H4 (cell line): Measurements from ENCODE around the gene GNAQ. TPM values are rescaled to one million over a fixed set of nuclear protein-coding genes. Genes with fewer than 3 reads are reported as not detected.
"Not testable (repeated sequence)": the region's sequence is repeated elsewhere in the genome, so short reads cannot be mapped to it uniquely, and the experiment has no call there.

Experiments used
- DNase-seq: peaks from one replicate; pipeline ENCODE4 v3.0.0-alpha.2; 2015; ENCODE audit warnings: low spot score
- total RNA-seq: library from RNA; depleted of rRNA; stranded (reverse); fragments of >200 nt; shearing (Covaris generic); gene quantifications from 2 replicates; pipeline ENCODE4 v1.2.3, GENCODE V29; 2014

Gene GNAQ
- total RNA-seq, 1 experiment from 2014 or later, result 20.6 TPM

DNA sequence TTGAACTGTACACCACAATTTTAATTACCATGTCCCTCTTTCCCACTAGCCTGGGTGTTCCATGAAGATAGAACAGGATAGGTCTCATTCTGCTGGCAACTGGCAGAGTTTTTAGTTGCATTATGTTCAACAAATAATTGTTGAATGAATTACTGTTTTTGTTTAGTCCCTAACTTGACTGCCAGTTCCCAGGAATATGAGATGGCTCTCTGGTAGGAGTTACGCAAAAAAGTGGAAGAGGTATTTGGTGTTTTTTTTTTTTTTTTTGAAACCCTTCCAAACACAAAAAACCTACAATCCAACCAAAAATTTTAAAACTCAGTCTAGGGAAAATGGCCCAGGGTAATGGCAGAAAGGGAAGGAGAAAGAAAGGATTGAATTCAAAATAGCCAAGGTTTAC is 153.6 kb downstream of the GNAQ start:
- DNase-seq, result no peak

DNA sequence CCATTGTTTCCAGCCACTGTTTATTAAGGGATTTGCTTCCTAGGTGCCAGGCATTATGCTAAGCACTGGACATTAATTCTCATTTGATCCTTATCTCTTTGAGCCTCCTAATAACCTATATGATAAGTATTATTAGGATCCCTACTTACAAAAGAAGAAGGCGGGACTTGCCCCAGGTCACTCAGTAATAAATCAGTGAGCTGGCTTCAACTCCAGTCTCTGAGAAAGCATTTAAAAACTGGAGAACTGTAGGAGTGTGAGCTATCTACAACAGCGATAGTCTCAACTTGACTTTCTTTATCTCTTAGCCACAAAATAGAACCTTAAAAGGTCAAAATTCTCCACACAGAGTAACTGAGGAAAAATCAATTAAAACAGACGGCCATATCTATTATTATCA is 155.0 kb downstream of the GNAQ start:
- no peak for DNase-seq

DNA sequence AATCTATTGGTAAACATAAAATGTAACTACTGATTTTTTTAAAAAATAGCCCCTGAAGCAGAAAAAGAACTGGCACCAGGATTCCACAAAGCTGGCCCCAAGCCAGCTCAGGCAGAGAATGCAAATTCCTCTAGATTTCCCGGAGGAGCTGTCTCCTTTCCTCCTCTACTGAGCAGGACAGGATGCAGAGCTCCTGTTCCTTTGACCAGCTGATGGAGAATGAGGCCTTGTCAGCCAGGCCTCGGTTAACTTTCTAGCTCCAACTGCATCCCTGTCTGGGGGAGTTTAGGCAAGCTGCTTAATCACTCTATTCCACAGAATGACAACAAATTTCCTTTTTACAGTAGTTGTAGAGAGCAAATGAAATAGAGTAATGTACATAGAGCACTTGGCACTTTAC is 155.5 kb downstream of the GNAQ start:
- no peak for DNase-seq

DNA sequence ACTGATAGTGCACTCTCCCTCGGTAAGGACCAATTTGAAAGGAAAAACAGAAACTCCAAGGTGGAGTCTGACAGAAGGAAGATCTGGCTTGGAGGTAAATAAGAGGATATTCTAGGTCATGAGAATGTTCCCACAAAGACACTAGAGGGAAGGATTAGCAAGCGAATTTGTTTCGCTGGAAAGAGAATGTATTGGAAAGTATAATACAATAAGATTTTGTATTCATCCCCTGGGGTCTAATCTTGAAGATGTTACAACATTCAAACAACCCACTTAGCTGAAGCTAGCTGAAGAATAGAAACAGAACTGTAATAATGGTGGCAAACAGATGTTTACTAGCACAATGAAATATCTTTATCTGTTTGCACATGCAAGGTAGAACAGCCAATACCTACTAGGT is 158.7 kb downstream of the GNAQ start:
- no peak for DNase-seq

DNA sequence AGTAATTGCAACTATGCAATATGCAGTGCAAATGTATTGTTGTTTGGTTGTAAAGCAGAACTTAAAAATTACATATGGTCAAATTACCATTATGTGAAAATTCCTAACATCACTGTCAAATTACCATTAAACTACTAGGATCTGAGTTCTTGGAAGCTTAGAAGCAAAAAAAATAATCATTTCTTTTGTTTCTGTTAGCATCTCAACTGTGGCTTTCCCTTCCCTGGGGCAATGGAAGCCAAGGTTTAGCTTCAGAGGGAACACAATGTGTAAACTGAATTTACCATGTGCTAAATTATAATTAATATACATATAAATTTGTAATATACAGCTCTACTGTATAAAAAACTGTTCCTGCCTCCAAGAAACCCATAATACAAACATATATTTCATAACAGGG is 159.4 kb downstream of the GNAQ start:
- no peak for DNase-seq

DNA sequence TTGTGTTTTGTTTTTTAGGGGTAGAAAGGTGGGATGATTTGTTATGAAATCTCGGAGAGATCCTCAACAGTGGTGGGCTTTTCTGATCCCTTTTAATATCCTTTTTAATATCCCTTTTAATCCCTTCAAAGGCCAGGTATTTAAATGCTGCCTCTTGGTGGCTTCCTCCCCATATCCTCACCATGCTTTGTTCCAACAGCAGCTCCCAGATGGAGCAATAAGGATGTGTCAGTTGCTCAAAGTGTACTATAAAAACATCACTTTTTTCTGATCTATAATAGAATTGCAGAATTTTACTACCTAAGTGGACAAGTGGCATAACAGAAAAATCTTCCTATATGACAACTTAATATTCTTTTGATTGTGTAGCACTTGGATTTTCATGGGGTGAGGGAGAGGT is 160.1 kb downstream of the GNAQ start:
- no peak for DNase-seq

DNA sequence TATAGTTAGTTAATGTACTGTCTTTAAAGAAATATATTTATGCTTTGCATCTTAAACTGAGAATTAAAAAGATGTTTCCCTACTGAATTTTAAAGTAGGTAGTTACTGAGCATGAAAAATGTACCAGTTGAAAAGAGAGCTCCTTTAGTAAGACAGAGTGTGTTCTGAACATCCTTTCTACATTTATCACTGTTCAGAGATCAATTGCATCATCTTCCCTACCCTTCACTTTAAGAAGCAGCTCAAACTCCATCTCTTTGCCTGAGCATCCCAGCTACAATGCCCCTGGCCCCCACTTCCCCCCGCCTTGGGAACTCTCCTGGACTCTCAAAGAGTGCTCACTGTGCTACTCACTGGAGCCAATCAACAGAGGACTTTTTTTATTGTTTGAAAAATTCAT is 164.7 kb downstream of the GNAQ start:
- no peak for DNase-seq

DNA sequence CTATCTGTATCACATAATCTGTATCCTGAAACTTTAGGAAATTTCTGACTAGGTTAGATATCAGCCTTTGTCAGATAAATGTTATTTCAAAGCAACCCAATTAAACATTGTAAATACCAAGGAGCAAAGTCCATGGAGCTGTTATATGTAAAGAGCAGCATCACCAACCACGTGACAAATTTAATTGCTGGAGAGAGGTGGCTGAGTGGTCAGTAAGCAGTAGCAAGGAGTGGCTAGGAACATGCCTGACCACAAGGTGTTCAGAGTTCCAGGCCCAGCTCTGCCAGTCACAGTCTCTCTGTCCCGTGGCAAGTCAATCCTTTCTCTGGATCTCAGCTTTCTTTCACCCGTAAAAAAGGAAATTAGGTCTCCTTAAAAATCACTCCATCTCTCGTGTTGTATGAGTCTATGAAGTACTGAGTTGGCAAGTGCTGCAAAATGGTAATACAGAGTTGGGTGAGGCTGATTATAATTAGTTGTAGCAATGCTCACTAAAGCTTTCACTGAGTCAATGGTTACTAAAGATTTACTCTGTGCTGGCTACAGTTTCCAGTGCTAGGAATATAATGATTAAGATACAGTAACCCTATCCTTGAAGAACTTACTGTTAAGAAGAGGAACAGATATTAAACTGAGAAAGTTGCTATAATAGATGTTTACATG is 166.1 kb downstream of the GNAQ start:
- DNase-seq, result no peak

DNA sequence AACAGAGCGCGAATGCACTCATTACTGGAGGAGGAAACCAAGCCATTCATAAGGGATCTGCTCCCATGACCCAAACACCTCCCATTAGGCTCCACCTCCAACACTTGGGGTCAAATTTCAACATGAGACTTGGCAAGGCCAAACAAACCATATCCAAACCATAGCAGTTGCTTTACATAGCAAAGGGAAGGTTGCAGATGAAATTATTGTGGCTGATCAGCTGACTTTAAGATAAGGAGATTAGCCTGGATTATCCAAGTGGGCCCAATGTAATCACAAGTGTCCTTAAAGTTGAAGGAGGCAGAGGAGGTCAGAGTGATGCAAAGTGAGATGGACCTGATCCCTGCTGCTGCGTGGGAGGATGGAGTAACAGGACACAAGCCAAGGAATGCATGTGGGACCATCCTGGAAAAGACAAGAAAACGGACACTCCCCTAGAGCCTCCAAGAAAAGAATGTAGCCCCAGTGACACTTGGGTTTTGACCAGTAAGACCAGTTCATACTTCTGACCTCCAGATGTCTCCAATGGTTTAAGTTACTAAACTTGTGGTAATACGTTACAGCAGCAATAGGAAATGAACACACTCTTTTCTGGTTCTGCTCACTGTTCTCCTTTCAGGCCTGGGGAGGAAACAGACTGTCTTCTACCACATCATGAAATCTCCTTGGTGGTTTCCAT is 167.3 kb downstream of the GNAQ start:
- DNase-seq, result no peak

DNA sequence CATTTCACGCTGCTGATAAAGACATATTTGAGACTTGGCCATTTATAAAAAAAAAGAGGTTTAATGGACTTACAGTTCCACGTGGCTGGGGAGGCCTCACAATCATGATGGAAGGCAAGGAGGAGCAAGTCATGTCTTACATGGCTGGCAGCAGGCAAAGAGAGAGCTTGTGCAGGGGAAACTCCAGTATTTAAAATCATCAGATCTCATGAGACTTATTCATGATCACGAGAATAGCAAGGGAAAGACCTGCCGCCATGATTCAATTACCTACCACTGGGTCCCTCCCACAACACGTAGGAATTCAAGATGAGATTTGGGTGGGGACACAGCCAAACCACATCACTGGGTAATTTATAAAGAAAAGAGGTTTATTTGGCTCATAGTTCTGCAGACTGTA is 168.0 kb downstream of the GNAQ start:
- not testable (repeated sequence) for DNase-seq

DNA sequence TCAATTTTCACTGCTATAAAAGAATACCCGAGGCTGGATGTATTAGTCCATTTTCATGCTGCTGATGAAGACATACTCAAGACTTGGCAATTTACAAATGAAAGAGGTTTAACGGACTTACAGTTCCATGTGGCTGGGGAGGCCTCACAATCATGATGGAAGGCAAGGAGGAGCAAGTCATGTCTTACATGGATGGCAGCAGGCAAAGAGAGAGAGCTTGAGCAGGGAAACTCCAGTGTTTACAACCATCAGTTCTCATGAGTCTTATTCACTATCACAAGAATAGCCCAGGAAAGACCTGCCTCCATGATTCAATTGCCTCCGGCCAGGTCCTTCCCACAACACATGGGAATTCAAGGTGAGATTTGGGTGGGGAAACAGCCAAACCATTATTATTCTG is 170.7 kb downstream of the GNAQ start:
- not testable (repeated sequence) for DNase-seq

DNA sequence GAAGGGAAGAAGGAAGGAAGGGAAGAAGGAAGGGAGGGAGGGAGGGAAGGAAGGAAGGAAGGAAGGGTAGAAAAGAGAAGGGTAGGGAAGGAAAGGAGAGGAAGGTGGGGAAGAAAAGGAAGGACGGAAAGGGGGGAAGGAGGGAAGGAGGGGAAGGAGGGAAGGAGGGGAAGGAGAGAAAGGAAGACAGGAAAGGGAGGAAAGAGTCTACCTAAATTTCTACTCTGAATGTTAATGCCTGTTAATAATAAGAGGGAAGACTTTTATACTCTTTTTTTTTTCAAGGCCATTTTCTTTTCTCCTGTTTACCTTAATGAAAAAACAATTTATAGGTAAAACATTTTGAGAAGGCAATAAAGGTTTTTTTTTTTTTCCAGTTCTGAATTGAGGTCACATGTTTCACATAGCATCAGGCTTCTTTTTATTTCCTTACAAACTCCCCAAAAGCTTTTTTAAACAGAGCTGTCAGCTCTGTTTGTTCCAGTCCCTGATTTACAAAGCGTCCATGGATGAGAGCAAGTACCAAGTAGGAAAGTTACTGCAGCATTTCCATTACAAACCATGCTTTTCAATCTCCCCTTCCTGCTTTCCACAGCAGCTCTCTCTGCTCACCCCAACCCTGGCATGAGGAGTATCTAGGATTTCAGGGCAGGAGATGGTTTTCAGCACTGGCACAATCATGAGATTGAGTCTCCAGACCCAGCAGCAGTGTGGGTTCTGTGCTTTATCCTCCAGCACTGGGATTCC is 173.9 kb downstream of the GNAQ start:
- no peak for DNase-seq

DNA sequence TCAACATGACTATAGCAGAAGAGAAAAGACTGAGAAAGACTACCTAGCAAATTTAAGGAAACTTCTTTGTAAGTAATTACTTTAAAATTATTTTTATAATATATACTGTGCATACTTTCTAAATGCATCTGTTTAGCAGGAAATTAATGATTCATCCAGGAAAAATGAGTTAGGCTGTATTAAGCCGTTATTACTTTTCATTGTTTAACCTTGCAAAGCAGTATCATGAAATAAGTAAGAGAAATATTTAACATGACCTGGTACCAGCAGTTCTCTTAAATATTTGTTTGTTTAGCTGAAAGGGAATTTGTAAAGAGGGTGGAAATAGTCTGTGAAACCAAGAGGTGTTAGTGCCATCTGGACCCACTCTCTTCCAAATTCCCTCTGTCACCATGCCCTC is 175.0 kb downstream of the GNAQ start:
- DNase-seq, result no peak

DNA sequence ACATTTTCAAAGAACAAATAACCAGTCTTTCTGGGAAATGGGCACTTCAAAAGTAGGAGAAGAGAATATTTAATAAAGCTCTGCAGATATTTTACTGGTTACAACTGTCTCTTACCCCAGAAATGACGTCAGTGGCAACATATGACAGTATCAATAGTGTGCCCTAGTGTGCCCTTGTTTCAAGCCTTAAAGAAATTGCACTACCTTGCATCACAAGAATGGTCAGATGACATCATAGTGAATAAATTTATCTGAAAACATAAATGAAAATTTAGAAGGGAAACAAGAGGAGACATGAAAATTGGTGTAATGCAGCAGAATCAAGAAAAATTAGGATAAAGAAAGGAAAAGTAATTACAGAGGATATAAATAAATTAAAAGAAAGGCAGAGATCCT is 176.7 kb downstream of the GNAQ start:
- DNase-seq, result no peak

DNA sequence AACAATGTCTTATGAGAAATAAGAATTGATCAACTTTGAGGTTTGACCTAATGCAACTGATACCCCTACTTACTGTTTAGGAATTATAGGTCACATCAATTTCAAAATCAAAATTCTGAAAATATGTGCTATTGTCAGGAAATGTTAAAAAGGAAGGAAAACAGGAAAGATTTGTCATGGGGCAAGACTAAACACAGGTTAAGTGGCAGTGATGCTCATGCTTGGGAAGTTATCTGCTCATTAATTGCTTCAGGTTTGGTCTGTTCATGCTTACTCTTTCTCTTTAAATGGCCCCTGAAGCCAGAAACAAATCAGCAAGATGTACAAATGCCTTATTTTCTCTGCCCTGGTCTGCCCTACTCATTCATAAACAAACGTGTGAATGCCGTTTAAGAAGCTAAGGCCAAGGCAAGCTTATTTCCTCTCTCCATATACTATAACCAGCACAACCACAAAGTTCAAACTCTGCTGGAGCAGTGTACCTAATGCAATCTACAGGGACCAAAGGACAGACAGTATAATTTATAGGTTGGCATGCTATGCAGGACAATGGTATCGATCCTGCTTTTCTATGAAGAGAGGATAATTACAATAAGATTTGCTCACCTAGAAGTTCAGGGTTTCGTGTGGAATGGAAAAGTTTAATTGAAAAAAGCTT is 177.2 kb downstream of the GNAQ start:
- DNase-seq, result no peak

DNA sequence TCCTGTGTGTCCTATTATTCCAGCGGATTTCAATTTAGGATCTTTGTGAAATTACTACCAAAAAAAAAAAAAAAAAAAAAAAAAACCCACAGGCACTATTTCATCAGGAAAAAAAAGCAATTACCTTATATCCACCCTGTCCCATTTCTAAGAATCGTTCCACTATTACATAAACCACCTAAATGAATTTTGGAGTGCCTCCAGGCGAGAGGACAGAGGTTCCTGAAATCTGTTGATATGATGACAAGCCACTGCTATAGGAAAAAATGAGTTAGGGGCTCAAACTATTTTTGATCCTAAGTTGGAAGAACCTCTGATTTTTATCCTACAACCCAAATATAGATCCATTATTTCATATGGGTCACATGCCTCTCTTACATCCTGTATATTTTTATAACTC is 177.9 kb downstream of the GNAQ start:
- DNase-seq, result no peak

DNA sequence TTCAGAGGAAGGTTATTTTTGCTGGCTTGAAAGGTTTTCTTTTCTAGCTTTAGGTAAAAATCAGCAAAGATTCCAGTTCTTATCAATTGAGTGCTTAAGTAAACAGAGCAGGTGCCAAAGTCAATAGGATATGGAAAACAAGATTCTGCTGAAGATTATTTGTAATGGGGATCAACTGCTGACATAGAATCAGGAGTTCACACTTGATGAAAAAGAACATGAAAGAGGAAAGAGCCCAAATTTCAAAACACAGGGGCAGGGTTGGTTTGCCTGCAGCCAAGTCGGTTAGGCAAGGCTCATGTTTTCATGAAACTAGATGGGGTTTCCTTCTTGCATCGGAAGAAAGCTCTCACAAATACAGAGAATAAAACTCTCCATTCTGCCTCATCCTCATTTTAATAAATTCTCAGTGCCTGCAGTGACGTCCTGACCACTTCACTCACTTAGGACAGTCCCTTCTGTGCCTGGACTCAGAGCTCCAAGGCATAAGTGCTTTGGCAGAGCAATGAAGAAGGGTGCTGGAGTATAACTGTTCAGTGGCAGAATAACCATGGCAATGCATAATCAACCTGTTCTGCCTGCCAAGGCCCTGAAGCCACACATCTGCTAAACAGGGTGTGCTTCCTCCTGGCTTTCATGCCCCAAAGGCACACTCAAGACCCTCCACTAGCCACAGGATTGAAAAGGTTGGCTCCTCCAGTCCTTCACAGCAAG is 179.6 kb downstream of the GNAQ start:
- DNase-seq, result no peak

DNA sequence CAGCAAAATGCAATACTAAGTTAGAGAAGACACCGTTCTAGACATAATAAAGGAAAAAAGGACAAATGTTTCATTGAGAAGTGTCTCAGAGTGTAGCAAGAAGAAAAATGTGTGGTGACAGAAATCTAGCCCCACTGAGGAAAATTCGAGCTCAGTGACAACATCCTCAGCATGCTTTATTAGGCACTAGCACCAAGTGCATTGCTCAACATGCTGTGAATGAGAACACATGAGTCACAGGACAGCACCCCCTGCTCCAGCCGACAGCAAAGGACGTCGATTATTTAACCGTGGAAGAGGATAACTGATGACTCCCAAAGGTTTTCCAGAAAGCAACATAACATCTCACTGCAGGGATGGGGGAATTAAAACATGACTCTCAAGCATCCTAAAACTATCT is 182.7 kb downstream of the GNAQ start:
- peak; percentile 23 for DNase-seq

DNA sequence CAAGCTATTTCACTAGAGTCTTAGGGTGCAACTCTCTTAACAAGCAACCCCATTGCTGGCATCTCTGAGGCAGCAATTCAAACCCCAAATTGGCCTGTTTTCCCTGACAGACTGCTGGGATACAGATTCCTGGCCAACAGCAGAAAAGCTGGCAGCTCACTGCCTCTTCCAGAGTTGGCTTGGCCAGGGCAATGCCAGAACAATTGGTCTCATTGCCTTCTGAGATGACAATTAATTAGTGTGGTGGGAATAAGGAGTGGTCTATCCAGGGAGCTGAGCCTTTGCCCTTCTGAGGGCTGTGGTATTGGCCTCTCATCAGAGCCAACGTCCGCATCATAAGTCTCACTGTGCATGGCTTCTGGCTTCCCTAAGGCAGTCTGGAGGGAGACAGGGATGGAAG is 183.2 kb downstream of the GNAQ start:
- no peak for DNase-seq

DNA sequence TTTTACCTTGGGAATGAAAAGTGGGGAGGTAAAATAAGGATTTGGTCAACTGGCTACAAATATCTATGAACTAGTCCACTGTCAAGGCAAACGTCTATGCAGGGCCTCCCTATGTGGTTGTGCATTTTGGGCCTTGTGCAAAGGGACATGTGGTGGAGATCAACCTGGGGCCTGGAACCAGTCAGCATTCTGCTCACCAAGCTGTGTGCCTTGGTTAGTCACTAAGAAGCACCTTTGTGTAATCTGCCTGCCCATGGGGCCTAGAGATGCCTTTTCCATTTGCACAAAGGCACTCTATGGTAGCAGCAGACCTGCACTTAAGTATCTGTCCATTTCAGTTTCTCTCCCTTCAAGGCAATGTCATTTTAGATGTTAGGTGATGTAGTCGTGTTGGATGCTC is 184.0 kb downstream of the GNAQ start:
- DNase-seq, result no peak

DNA sequence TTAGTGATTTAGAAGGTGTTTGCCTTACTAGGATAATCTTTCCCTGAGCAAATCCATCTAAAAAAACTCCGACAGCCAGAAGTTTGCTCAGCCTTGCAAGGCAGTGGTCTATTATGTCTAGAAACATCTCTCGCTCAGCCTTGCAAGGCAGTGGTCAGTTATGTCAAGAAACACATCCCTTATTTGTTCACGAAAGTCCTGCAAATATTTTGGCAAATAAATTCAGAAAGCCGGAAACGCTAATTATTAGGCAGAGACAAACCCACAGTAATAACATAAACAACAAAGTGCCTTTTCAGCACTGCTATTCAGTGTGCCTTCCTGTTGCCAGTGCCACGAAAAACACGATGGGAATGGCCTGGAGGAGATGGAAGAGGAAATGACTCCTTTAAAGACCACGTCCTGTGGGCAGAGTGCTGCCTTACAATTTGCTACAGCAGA is 184.5 kb downstream of the GNAQ start:
- no peak for DNase-seq

DNA sequence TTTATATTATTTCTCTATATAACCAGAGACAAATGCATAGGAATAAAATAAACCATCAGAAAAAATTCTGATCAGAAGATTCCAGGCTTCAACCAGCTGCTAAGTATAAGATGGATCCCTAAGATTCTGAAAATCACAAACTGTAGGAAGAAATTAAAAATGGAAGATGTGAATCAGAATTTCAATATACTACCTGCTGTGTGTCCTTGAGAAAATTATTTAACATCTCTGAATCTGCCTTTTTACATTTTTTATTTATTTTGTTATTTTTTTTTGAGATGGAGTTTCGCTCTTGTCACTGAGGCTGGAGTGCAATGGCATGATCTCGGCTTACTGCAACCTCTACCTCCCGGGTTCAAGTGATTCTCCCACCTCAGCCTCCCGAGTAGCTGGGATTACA is 187.2 kb downstream of the GNAQ start:
- DNase-seq, result no peak
